C4-2B (cell line): ENCODE results near the gene GALNTL6.

ENCODE experiments used
- CTCF ChIP-seq: fragments of 450-650 bp; conservative IDR thresholded peaks from 2 replicates; pipeline ENCODE4 v1.5.1; 2017; ENCODE audit warnings: mild to moderate bottlenecking
- ZFX ChIP-seq: fragments of 450-650 bp; IDR thresholded peaks from 2 replicates; pipeline ENCODE4 v1.6.1; 2017

- TF ChIP-seq CTCF (no peak), ZFX (no peak)
These were observed 168.0 kb downstream of the GALNTL6 start for GRCh38 chr4:171981185-171981584.
